Nephron progenitor cell (in vitro differentiated cells): Measurements from ENCODE around the gene CMTM4.

ENCODE experiments used
- DNase-seq: peaks from one replicate; pipeline ENCODE4 v3.0.0; 2021
- H3K27ac Mint-ChIP-seq: 2 replicates; pipeline ENCODE4 v1.8.0; 2021; ENCODE audit warnings: mild to moderate bottlenecking, moderate library complexity, mixed read lengths
- H3K27me3 Mint-ChIP-seq: 2 replicates; pipeline ENCODE4 v1.8.0; 2021; ENCODE audit warnings: mild to moderate bottlenecking, low read depth, mixed read lengths; ENCODE audit not compliant: poor library complexity
- H3K36me3 Mint-ChIP-seq: 2 replicates; pipeline ENCODE4 v1.8.0; 2021; ENCODE audit warnings: low read depth, mixed read lengths
- H3K4me1 Mint-ChIP-seq: 2 replicates; pipeline ENCODE4 v1.8.0; 2021; ENCODE audit warnings: mixed read lengths
- H3K4me3 Mint-ChIP-seq: 2 replicates; pipeline ENCODE4 v1.8.0; 2021; ENCODE audit warnings: mild to moderate bottlenecking, moderate library complexity, mixed read lengths
- H3K9me3 Mint-ChIP-seq: 2 replicates; pipeline ENCODE4 v1.8.0; 2021; ENCODE audit warnings: mild to moderate bottlenecking, moderate library complexity, mixed read lengths
- TF ChIP-seq, protein P1 (sequence below): fragments of 200-600 bp; sonication (generic); IDR thresholded peaks from 2 replicates; pipeline ENCODE4 v1.5.0; 2021; ENCODE audit warnings: antibody characterized with exemption

CMTM4 gene

GRCh38 chr16:66610111-66610820 is 86.3 kb downstream of the CMTM4 start:
- Mint-ChIP-seq H3K4me1 (peaks cover 26% of the 10 kb centered on the region), H3K9me3 (peaks cover 4% of the 10 kb centered on the region), H3K36me3 (peaks cover 61% of the 10 kb centered on the region), H3K27ac (no peak overlapping the region), H3K4me3 (no peak overlapping the region), H3K27me3 (no peaks in the 10 kb centered on the region)
- no peak for DNase-seq
- TF ChIP-seq, protein P1, sequence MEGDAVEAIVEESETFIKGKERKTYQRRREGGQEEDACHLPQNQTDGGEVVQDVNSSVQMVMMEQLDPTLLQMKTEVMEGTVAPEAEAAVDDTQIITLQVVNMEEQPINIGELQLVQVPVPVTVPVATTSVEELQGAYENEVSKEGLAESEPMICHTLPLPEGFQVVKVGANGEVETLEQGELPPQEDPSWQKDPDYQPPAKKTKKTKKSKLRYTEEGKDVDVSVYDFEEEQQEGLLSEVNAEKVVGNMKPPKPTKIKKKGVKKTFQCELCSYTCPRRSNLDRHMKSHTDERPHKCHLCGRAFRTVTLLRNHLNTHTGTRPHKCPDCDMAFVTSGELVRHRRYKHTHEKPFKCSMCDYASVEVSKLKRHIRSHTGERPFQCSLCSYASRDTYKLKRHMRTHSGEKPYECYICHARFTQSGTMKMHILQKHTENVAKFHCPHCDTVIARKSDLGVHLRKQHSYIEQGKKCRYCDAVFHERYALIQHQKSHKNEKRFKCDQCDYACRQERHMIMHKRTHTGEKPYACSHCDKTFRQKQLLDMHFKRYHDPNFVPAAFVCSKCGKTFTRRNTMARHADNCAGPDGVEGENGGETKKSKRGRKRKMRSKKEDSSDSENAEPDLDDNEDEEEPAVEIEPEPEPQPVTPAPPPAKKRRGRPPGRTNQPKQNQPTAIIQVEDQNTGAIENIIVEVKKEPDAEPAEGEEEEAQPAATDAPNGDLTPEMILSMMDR: no peak

- no peak overlapping the region for H3K4me3 Mint-ChIP-seq
- DNase-seq: no peak
- H3K27me3 Mint-ChIP-seq: no peaks in the 10 kb centered on the region
- H3K9me3 Mint-ChIP-seq: peaks cover 4% of the 10 kb centered on the region
- TF ChIP-seq, protein P1: no peak
- peaks cover 26% of the 10 kb centered on the region for H3K4me1 Mint-ChIP-seq
- no peak overlapping the region for H3K27ac Mint-ChIP-seq
- peaks cover 50% of the 10 kb centered on the region for H3K36me3 Mint-ChIP-seq
These were observed 87.4 kb downstream of the CMTM4 start for GRCh38 chr16:66609139-66609510.

- H3K36me3 Mint-ChIP-seq: peaks cover 43% of the 10 kb centered on the region
- H3K4me1 Mint-ChIP-seq: peaks cover 32% of the 10 kb centered on the region
- peak overlapping the region; percentile 90 for H3K27ac Mint-ChIP-seq
- H3K27me3 Mint-ChIP-seq: no peaks in the 10 kb centered on the region
- DNase-seq: peak; percentile 93
- H3K4me3 Mint-ChIP-seq: no peak overlapping the region
- peaks cover 4% of the 10 kb centered on the region for H3K9me3 Mint-ChIP-seq
- TF ChIP-seq, protein P1: peak; percentile 93
These were observed 88.1 kb downstream of the CMTM4 start for GRCh38 chr16:66608241-66609138.

DNA sequence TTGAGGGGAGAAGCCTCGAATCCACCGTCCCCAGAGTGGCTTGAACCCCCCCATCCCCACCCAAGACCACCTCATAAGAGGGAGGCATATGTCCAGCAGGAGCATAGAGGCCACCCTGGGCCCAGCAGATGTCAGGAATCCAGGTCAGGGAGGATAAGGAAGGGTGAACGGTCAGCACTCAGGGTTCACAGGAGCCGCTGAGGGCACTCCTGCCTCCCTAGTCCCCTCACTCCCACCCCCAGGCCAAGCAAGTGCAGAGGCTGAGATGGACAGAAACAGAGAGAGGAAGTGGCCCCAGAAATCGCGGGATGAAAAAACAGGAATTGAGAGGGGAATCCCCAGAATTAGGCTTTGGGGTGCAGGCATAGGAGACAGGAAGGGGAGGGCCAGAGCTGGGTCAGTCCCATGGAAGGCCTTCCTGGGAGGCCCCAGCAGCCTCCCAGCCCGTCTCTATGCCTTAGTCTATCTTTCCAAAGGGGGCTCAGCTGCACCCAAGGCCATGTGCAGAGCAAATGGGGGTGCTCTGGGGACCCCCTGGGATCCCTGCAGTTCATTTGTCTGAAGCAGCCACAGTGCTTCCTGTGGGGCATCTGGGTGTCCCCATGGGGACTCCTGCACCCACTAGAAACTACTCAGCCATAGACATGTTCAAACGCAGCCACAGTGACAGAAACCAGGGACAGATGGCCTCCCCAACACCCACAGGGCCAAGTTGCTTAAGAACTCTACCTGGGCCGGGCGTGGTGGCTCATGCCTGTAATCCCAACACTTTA is 90.4 kb downstream of the CMTM4 start:
- Mint-ChIP-seq H3K27ac (peak overlapping the region; percentile 80), H3K4me1 (peaks cover 41% of the 10 kb centered on the region), H3K4me3 (peak overlapping the region; percentile 77), H3K27me3 (peaks cover 5% of the 10 kb centered on the region), H3K9me3 (no peaks in the 10 kb centered on the region), H3K36me3 (peaks cover 20% of the 10 kb centered on the region)
- DNase-seq: no peak
- TF ChIP-seq, protein P1: no peak

- DNase-seq: peak; percentile 68
- Mint-ChIP-seq H3K27me3 (peaks cover 5% of the 10 kb centered on the region), H3K27ac (no peak overlapping the region), H3K4me1 (peaks cover 48% of the 10 kb centered on the region), H3K9me3 (no peaks in the 10 kb centered on the region), H3K36me3 (peaks cover 12% of the 10 kb centered on the region), H3K4me3 (peak overlapping the region; percentile 77)
- TF ChIP-seq, protein P1: no peak
These were observed 91.2 kb downstream of the CMTM4 start for GRCh38 chr16:66605177-66605978.
